Activated CD8-positive, alpha-beta T cell treated with anti-CD3 and anti-CD28 coated beads, Interleukin-2, amount 10 ng/mL, durations not matched to agents 7 days and 5 days (primary cell): ENCODE data around the gene RFX1. TPM values are rescaled to one million over a fixed set of nuclear protein-coding genes. Genes with fewer than 3 reads are reported as not detected.
"Not testable (repeated sequence)": the region's sequence is repeated elsewhere in the genome, so short reads cannot be mapped to it uniquely, and the experiment has no call there.

Source experiments
- ATAC-seq: fragments of 150-1000 bp; cut with Tn5 transposase; one replicate; pipeline ENCODE4 v1.10.0; 2021; ENCODE audit warnings: moderate library complexity
- CTCF ChIA-PET: fragments of 350-600 bp; sonication (Branson Sonifier 250); formaldehyde crosslinking; loops from one replicate; lab custom pipeline; 2021; ENCODE audit warnings: antibody characterized with exemption; lab: Charles Lee
- POLR2A ChIA-PET: fragments of 350-600 bp; sonication (Branson Sonifier 250); formaldehyde crosslinking; loops from one replicate; lab custom pipeline; 2021; ENCODE audit warnings: antibody characterized with exemption; lab: Charles Lee
- DNase-seq: peaks from one replicate; pipeline ENCODE4 v3.0.0-alpha.2; 2020
- H3K27ac Mint-ChIP-seq: one replicate; pipeline ENCODE4 v1.8.0; 2021; ENCODE audit warnings: mild to moderate bottlenecking, mixed read lengths
- H3K27me3 Mint-ChIP-seq: one replicate; pipeline ENCODE4 v1.8.0; 2021; ENCODE audit warnings: low read depth, mixed read lengths
- H3K36me3 Mint-ChIP-seq: one replicate; pipeline ENCODE4 v1.8.0; 2021; ENCODE audit warnings: low read depth, mixed read lengths
- H3K4me1 Mint-ChIP-seq: one replicate; pipeline ENCODE4 v1.8.0; 2021; ENCODE audit warnings: low read depth, mixed read lengths
- H3K4me3 Mint-ChIP-seq: one replicate; pipeline ENCODE4 v1.8.0; 2021; ENCODE audit warnings: mild to moderate bottlenecking, mixed read lengths
- H3K9me3 Mint-ChIP-seq: one replicate; pipeline ENCODE4 v1.8.0; 2022; ENCODE audit warnings: mixed read lengths; ENCODE audit not compliant: insufficient read depth
- total RNA-seq, 2 experiments: library from RNA; stranded (reverse); gene quantifications; one replicate each; pipeline ENCODE4 v1.2.3, GENCODE V29; 2021

RFX1 gene
- total RNA-seq, 2 experiments from 2014 or later = 15.9 to 17.7 TPM

DNA sequence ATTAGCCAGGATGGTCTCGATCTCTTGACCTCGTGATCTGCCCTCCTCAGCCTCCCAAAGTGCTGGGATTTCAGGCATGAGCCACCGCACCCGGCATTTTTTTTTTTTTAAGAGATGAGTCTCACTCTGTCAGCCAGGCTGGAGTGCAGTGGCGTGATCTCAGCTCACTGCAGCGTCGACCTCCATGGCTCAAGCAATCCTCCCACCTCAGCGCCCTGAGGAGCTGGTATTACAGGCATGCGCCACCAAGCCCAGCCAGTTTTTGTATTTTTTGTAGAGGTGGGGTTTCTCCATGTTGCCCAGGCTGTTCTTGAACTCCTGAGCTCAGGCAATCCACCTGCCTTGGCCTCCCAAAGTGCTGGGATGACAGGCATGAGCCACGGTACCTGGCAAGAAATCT, 41.7 kb upstream of the RFX1 start:
- not testable (repeated sequence) for H3K27me3 Mint-ChIP-seq, H3K9me3 Mint-ChIP-seq, H3K27ac Mint-ChIP-seq, H3K4me3 Mint-ChIP-seq, ATAC-seq, H3K4me1 Mint-ChIP-seq, DNase-seq
- H3K36me3 Mint-ChIP-seq = peaks cover 56% of the 10 kb centered on the region
- ChIA-PET CTCF (interaction anchor here (0.6 to 4.3 kb wide), 24 partner anchors 8 to 181 kb away, joined by 3 to 36 read pairs (median 4); partner anchors contain the start of genes IL27RA and MISP3), POLR2A (interaction anchor here (1.1 kb wide), 1 partner anchor 16 kb away, joined by 6 read pairs; the partner anchor contains the start of gene IL27RA)

GRCh38 chr19:14042659-14043608, 36.8 kb upstream of the RFX1 start:
- Mint-ChIP-seq H3K4me1 (peaks cover 18% of the 10 kb centered on the region), H3K27ac (peak overlapping the region; percentile 66), H3K36me3 (peaks cover 51% of the 10 kb centered on the region)
- ChIA-PET CTCF (interaction anchor here (0.8 to 3.9 kb wide), 14 partner anchors 10 to 164 kb away, joined by 3 to 23 read pairs (median 4); partner anchors contain the start of gene IL27RA), POLR2A (interaction anchor here (0.8 to 2.7 kb wide), 4 partner anchors 10 to 57 kb away, joined by 3 to 14 read pairs (median 4); partner anchors contain the start of genes IL27RA and RFX1)
- not testable (repeated sequence) for H3K27me3 Mint-ChIP-seq, H3K4me3 Mint-ChIP-seq, H3K9me3 Mint-ChIP-seq
- DNase-seq = peak; percentile 67
- peak; percentile 86 for ATAC-seq

DNA sequence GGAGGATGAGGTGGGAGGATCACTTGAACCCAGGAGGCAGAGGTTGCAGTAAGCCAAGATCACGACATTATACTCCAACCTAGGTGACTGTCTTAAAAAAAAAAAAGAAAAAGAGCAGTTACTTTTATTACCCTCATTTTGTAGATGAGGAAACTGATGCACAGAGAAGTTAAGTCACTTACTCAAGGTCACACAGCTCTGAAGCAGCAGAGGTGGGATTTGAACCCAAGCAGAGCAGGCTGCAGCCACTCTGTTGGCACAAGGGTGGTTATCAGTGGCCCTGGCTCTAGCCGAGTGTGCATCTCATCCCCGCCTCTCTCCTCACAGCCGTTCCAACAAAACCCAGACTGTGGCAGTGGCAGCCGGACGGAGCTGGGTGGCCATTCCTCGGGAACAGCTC, 33.1 kb upstream of the RFX1 start:
- ATAC-seq = no peak
- Mint-ChIP-seq H3K27me3 (no peaks in the 10 kb centered on the region), H3K27ac (peak overlapping the region; percentile 30), H3K4me1 (peaks cover 21% of the 10 kb centered on the region), H3K36me3 (peaks cover 43% of the 10 kb centered on the region), H3K4me3 (no peak overlapping the region), H3K9me3 (no peaks in the 10 kb centered on the region)
- ChIA-PET POLR2A (interaction anchor here (0.8 kb wide), 1 partner anchor 15 kb away, joined by 3 read pairs; no protein-coding TSS in a partner anchor), CTCF (interaction anchor here (1.2 to 1.7 kb wide), 2 partner anchors 9 to 20 kb away, joined by 3 to 4 read pairs; no protein-coding TSS in a partner anchor)
- DNase-seq = no peak

GRCh38 chr19:14035706-14036105, 29.6 kb upstream of the RFX1 start:
- Mint-ChIP-seq H3K27me3 (no peaks in the 10 kb centered on the region), H3K9me3 (no peaks in the 10 kb centered on the region), H3K4me3 (no peak overlapping the region), H3K27ac (no peak overlapping the region), H3K36me3 (peaks cover 36% of the 10 kb centered on the region), H3K4me1 (peaks cover 20% of the 10 kb centered on the region)
- ATAC-seq = no peak
- DNase-seq = no peak
- POLR2A ChIA-PET = no interaction called here
- CTCF ChIA-PET = no interaction called here

GRCh38 chr19:14035159-14035558, 29.0 kb upstream of the RFX1 start:
- H3K36me3 Mint-ChIP-seq = peaks cover 31% of the 10 kb centered on the region
- H3K9me3 Mint-ChIP-seq, POLR2A ChIA-PET, H3K4me3 Mint-ChIP-seq, DNase-seq, H3K27ac Mint-ChIP-seq, H3K27me3 Mint-ChIP-seq, ATAC-seq: not testable (repeated sequence)
- peaks cover 22% of the 10 kb centered on the region for H3K4me1 Mint-ChIP-seq
- CTCF ChIA-PET = interaction anchor here (0.6 to 0.9 kb wide), 2 partner anchors 17 to 159 kb away, joined by 3 read pairs; no protein-coding TSS in a partner anchor

DNA sequence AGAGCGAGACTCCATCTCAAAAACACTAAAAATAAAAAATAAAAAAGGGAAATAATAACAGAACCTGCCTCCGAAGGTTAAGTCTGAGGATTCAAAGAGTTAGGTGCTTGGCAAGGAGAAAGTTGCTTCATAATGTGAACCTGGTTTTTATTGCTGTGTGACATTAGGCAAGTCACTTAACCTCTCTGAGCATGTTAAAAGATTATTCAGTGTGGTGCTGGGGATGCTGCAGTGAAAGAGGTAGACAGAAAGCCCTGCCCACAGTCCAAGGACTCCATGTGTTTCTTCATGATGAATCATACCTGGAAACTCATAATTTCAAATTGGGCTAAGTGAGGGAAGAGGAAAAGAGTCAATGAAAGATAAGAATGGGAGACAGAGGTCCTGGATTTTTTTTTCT, 27.8 kb upstream of the RFX1 start:
- Mint-ChIP-seq H3K27ac (peak overlapping the region; percentile 35), H3K27me3 (peaks cover 2% of the 10 kb centered on the region), H3K4me1 (peaks cover 22% of the 10 kb centered on the region), H3K9me3 (no peaks in the 10 kb centered on the region), H3K36me3 (peaks cover 23% of the 10 kb centered on the region), H3K4me3 (peak overlapping the region; percentile 29)
- POLR2A ChIA-PET = interaction anchor here (0.5 to 1.0 kb wide), 2 partner anchors 50 to 290 kb away, joined by 3 read pairs; no protein-coding TSS in a partner anchor
- CTCF ChIA-PET = interaction anchor here (1.1 to 1.4 kb wide), 2 partner anchors 14 to 25 kb away, joined by 3 to 4 read pairs; no protein-coding TSS in a partner anchor
- no peak for DNase-seq
- no peak for ATAC-seq

DNA sequence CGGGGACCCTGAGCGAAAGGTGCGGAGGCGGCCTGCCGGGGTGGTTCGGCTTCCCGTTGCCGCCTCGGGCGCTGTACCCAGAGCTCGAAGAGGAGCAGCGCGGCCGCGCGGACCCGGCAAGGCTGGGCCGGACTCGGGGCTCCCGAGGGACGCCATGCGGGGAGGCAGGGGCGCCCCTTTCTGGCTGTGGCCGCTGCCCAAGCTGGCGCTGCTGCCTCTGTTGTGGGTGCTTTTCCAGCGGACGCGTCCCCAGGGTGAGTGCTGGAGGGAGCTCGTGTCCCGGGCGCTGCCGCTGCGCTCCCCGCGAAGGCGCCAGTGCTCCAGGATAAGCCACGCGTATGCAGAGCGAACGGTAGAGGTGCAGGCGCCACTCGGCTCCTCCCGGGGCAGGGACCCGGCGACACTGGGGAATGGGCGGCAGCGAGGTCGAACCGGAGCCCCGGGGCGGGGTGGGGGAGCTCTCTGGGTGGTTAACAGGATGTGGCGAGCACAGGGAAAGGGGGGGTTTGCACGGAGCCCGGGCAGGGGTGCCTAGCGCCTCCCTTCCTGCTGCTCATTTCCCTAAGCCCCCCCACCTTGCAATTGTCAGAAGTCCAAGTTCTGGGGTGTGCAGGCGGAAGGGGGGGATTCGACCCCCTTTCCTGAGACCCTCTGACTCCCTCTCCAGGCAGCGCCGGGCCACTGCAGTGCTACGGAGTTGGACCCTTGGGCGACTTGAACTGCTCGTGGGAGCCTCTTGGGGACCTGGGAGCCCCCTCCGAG, 25.8 kb upstream of the RFX1 start, which contains the start of gene IL27RA:
TSS of gene IL27RA (plus strand) at position 44 of the 762 bp plus-strand sequence. CDS start at position 155, 111 bp downstream.
- ChIA-PET POLR2A (interaction anchor here (0.7 to 2.9 kb wide), 24 partner anchors 10 to 875 kb away, joined by 3 to 49 read pairs (median 6); partner anchors contain the start of genes DCAF15, PODNL1 and RFX1), CTCF (interaction anchor here (0.5 to 3.4 kb wide), 29 partner anchors 10 to 170 kb away, joined by 3 to 23 read pairs (median 4); partner anchors contain the start of genes ASF1B, DCAF15, NANOS3 and RFX1)
- DNase-seq (peak; percentile 88), ATAC-seq (peak; percentile 81)
- peak within 1 kb of the TSS; percentile 96 for H3K27ac Mint-ChIP-seq
- H3K4me3 Mint-ChIP-seq = peak within 1 kb of the TSS; percentile 94
- peaks cover 2% of the 10 kb centered on the region for H3K27me3 Mint-ChIP-seq
- H3K9me3 Mint-ChIP-seq = no peaks in the 10 kb centered on the region
- H3K36me3 Mint-ChIP-seq = peaks cover 15% of the 10 kb centered on the region
- peaks cover 20% of the 10 kb centered on the region for H3K4me1 Mint-ChIP-seq

GRCh38 chr19:14030997-14031718, 25.0 kb upstream of the RFX1 start:
- ATAC-seq = no peak
- peaks cover 12% of the 10 kb centered on the region for H3K36me3 Mint-ChIP-seq
- H3K27me3 Mint-ChIP-seq = peaks cover 4% of the 10 kb centered on the region
- ChIA-PET CTCF (interaction anchor here (0.5 to 3.4 kb wide), 29 partner anchors 9 to 169 kb away, joined by 3 to 23 read pairs (median 4); partner anchors contain the start of genes ASF1B, DCAF15, NANOS3 and RFX1), POLR2A (interaction anchor here (0.7 to 2.9 kb wide), 23 partner anchors 9 to 874 kb away, joined by 3 to 49 read pairs (median 6); partner anchors contain the start of genes DCAF15, PODNL1 and RFX1)
- peaks cover 18% of the 10 kb centered on the region for H3K4me1 Mint-ChIP-seq
- H3K27ac Mint-ChIP-seq = peak overlapping the region; percentile 96
- no peaks in the 10 kb centered on the region for H3K9me3 Mint-ChIP-seq
- H3K4me3 Mint-ChIP-seq = peak overlapping the region; percentile 94
- no peak for DNase-seq

DNA sequence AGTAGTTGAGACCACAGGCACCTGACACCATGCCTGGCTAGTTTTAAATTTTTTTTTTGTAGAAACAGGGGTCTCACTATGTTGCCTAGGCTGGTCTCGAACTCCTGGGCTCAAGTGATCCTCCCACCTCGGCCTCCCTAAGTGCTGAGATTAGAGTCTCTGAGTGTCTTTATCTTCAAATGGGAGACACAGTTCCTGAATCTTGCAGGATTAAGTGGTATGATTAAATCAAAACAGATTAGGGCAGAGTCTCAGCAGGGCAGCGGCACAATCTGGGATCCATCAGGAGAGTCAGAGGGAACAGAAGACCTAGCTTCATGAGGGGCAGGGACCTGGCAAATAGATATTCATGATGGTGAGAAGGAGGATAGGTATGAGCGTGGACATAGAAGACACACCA, 22.8 kb upstream of the RFX1 start:
- H3K36me3 Mint-ChIP-seq = peaks cover 8% of the 10 kb centered on the region
- H3K27ac Mint-ChIP-seq = no peak overlapping the region
- no peaks in the 10 kb centered on the region for H3K9me3 Mint-ChIP-seq
- H3K27me3 Mint-ChIP-seq = peaks cover 4% of the 10 kb centered on the region
- ChIA-PET POLR2A (interaction anchor here (0.6 to 1.4 kb wide), 2 partner anchors 41 to 136 kb away, joined by 3 to 4 read pairs; no protein-coding TSS in a partner anchor), CTCF (interaction anchor here (0.9 kb wide), 1 partner anchor 30 kb away, joined by 3 read pairs; no protein-coding TSS in a partner anchor)
- no peak for DNase-seq
- H3K4me1 Mint-ChIP-seq = peaks cover 16% of the 10 kb centered on the region
- H3K4me3 Mint-ChIP-seq = no peak overlapping the region
- no peak for ATAC-seq

DNA sequence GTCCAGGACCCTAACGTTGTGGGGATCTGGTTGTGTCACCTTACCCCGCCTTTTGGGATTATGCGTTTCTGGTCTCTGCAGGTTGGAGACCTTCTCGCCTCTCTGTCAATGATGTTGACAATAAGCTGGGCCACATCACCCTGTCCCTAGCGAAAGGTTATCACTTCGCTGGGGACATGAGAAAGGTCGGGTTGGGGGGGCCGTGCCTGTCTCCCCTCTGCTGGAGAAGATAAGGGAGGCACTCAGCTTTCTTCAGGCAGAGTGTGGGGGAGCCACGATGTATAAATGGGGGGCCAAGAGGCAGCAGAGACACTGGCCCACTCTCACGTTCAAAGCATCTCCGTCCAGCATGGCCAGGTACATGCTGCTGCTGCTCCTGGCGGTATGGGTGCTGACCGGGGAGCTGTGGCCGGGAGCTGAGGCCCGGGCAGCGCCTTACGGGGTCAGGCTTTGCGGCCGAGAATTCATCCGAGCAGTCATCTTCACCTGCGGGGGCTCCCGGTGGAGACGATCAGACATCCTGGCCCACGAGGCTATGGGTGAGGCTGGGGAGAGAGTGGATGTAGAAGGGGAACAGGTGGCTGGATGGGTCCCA, 21.8 kb upstream of the RFX1 start, which contains the start of gene RLN3:
TSS of gene RLN3 (plus strand) at position 293 of the 595 bp plus-strand sequence. CDS start at position 350, 57 bp downstream.
- POLR2A ChIA-PET = interaction anchor here (1.0 to 1.4 kb wide), 2 partner anchors 9 to 40 kb away, joined by 3 to 4 read pairs; no protein-coding TSS in a partner anchor
- DNase-seq = no peak
- ATAC-seq = no peak
- CTCF ChIA-PET = interaction anchor here (0.9 kb wide), 1 partner anchor 31 kb away, joined by 3 read pairs; no protein-coding TSS in a partner anchor
- H3K27me3 Mint-ChIP-seq = peaks cover 4% of the 10 kb centered on the region
- no peaks in the 10 kb centered on the region for H3K9me3 Mint-ChIP-seq
- peaks cover 22% of the 10 kb centered on the region for H3K4me1 Mint-ChIP-seq
- H3K36me3 Mint-ChIP-seq = peaks cover 6% of the 10 kb centered on the region
- no peak within 1 kb of the TSS for H3K27ac Mint-ChIP-seq
- no peak within 1 kb of the TSS for H3K4me3 Mint-ChIP-seq
